HG03025 (cell line): Measurements from ENCODE around the gene RRAS2.
"Not testable (repeated sequence)": the region's sequence is repeated elsewhere in the genome, so short reads cannot be mapped to it uniquely, and the experiment has no call there.

Experiments
- ATAC-seq: cut with Tn5 transposase; IDR thresholded peaks from one replicate; pipeline ENCODE4 v1.9.1; 2021; ENCODE audit warnings: mild to moderate bottlenecking, moderate library complexity; ENCODE audit not compliant: unreplicated experiment, low FRiP score

RRAS2 gene

GRCh38 chr11:14358729-14359439 lies at the start of gene RRAS2:
RRAS2 (minus strand) TSS chr11:14359183; CDS start chr11:14358870, 313 bp downstream.
- peak; percentile 85 for ATAC-seq

DNA sequence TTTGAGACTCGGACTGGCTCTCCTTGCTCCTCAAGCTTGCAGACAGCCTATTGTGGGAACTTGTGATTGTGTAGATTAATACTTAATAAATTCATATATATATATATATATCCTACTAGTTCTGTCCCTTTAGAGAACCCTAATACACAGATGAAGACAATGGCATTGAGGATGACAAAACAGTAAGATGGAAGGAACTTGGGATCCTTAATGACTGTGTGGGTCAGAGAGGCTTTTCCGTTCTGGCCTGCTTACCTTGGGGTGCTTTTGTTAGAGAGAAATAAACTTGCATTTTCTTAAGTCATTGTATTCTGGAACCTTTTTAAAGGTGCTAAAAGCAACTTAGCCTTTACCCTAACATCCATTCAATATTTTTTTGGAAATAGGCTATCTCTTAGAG lies 49.6 kb upstream of the RRAS2 start:
- no peak for ATAC-seq

GRCh38 chr11:14406116-14406515 lies 47.1 kb upstream of the RRAS2 start:
- ATAC-seq, result not testable (repeated sequence)

GRCh38 chr11:14403528-14403927 lies 44.5 kb upstream of the RRAS2 start:
- not testable (repeated sequence) for ATAC-seq

- ATAC-seq, result no peak
Observed at GRCh38 chr11:14399087-14399486, 40.1 kb upstream of the RRAS2 start.

GRCh38 chr11:14396273-14396672 lies 37.3 kb upstream of the RRAS2 start:
- no peak for ATAC-seq

DNA sequence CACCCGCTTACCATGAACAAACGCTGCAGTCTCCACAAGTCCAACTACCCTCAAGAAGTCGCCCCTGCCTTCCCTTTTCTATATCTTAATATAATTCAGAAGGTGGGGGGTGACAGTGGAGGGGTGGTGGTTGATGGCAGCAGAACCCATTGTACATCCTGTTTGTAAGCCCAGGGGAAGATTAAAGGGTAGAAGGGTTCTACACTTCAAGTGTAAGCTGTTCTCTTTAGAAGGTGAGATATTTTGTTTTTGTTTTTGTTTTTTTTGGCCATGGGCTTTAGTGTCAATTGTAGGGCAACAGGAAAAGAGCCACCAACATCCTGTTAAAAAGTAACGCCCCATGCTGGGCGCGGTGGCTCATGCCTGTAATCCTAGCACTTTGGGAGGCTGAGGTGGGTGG lies 34.9 kb upstream of the RRAS2 start:
- no peak for ATAC-seq

DNA sequence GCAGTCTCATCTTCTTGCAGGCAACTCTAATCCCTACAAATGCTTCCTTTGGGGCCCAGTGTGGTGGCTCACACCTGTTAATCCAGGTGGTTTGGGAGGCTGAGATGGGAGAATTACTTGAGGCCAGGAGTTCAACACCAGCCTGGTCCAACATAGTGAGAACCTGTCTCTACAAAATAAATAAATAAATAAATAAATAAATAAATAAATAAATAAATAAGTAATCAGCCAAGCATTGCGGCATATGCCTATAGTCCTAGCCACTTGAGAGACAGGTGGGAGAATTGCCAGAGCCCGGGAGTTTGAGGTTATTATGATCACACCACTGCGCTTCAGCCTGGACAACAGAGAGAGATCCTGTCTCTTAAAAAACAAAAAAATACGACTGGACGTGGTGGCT lies 34.1 kb upstream of the RRAS2 start:
- ATAC-seq, result no peak

GRCh38 chr11:14390669-14391068 lies 31.7 kb upstream of the RRAS2 start:
- no peak for ATAC-seq

GRCh38 chr11:14388352-14388751 lies 29.4 kb upstream of the RRAS2 start:
- ATAC-seq, result no peak

GRCh38 chr11:14386895-14387480 lies 28.0 kb upstream of the RRAS2 start:
- ATAC-seq, result no peak

GRCh38 chr11:14386081-14386480 lies 27.1 kb upstream of the RRAS2 start:
- ATAC-seq, result no peak

DNA sequence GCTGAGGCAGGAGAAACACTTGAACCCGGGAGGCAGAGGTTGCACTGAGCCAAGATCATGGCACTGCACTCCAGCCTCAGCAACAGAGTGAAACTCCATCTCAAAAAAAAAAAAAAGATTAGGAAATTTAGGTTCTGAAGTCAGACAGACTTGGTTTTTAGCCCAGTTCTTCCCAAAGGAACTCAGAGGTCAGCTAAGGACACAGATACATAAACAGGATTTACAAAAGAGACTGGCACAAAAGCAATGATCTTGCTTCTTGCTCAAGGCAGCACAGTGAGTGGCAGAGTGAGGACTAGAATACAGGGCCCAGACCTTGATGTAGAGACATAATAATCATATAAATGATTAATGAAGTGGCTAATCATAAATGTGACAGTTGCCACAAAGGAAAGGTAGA lies 25.4 kb upstream of the RRAS2 start:
- no peak for ATAC-seq

DNA sequence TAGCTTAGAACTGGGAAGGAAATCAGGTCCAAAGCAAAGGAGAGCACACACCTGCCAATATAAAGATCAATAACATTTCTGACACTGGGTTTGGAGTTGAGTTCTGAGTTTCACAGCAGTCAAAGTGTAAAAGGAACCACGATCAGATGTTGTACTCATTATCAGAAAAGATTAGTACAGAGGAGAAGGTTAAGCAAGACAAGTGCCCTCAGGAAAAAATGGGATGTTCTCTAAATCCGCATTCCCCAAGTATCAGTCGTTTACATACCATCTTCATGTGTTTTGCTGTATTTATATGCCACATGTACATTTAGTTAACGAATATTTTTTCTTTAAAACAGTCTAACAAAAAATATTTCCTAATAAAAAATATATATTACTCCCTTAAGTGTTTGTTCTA lies 23.0 kb upstream of the RRAS2 start:
- no peak for ATAC-seq

- ATAC-seq, result peak; percentile 76
Observed at GRCh38 chr11:14380947-14381561, 22.1 kb upstream of the RRAS2 start.

- ATAC-seq, result no peak
Observed at GRCh38 chr11:14380125-14380936, 21.3 kb upstream of the RRAS2 start.

- ATAC-seq, result no peak
Observed at GRCh38 chr11:14378171-14378570, 19.2 kb upstream of the RRAS2 start.

GRCh38 chr11:14376920-14377319 lies 17.9 kb upstream of the RRAS2 start:
- no peak for ATAC-seq

- ATAC-seq, result no peak
Observed at GRCh38 chr11:14374922-14375830, 16.2 kb upstream of the RRAS2 start.
